ENCODE measurements around the gene STON1. TPM values are rescaled to one million over a fixed set of nuclear protein-coding genes. Genes with fewer than 3 reads are reported as not detected.
"Not testable (repeated sequence)": the region's sequence is repeated elsewhere in the genome, so short reads cannot be mapped to it uniquely, and the experiment has no call there.

Gene STON1
- total RNA-seq, 4 donors from 2014 or later, result 21.4 to 39.2 (median 27.1) TPM

DNA sequence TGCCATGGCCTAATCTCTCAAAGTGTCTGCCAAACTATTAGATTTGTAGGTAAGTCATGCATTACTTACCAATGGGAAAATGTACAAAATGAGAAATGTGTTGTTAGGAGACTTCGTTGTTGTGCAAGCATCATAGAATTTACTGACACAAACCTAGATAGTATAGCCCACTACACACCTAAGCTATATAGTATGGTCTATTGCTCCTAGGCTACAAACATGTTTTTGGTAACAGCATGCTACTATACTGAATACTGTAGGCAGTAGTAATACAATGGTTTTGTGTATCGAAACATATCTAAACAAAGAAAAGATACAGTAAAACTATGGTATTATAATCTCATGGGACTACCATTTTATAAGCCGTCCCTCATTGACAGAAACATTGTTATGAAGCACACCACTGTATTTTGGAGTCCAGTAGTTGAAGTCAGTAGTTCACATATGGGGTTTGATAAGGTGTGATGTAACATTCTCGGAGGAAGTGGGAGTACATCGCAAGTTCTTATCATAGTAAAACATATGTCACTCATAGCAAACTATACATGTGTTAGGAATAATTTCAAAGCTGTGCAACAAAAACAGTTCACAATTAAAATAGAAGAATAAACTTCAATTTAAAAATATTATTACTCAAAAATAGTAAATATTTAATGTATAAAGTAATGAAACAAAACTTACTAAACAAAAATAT is 75.7 kb downstream of the STON1 start:
- intact Hi-C loops (cut with DNase I; ENCODE audit: low total_unique reads) (no loop called here), in situ Hi-C loops (cut with MboI; ENCODE audit: low pct_ligation_motif_present in 1 of 4, low pct_unique_long_range_greater_than_20kb in 1 of 4, low sequenced_read_pairs in 3 of 4) (no loop called here)
- no peak overlapping the region for H3K4me3 ChIP-seq
- H3K27ac ChIP-seq, result no peak overlapping the region
- no peaks in the 10 kb centered on the region for H3K36me3 ChIP-seq
- WGBS, 2 donors (ENCODE audit: low coverage in 1 of 2), result 82 to 89% methylated on average over 5 of the region's 5 CpGs
- no peak for DNase-seq
- TF ChIP-seq POLR2AphosphoS5 (IDR thresholded peaks at IDR 0.05) (no peak), EP300 (IDR thresholded peaks at IDR 0.05; ENCODE audit: low read depth) (no peak), POLR2A (IDR thresholded peaks at IDR 0.05) (no peak)
- TF ChIP-seq, protein P1, sequence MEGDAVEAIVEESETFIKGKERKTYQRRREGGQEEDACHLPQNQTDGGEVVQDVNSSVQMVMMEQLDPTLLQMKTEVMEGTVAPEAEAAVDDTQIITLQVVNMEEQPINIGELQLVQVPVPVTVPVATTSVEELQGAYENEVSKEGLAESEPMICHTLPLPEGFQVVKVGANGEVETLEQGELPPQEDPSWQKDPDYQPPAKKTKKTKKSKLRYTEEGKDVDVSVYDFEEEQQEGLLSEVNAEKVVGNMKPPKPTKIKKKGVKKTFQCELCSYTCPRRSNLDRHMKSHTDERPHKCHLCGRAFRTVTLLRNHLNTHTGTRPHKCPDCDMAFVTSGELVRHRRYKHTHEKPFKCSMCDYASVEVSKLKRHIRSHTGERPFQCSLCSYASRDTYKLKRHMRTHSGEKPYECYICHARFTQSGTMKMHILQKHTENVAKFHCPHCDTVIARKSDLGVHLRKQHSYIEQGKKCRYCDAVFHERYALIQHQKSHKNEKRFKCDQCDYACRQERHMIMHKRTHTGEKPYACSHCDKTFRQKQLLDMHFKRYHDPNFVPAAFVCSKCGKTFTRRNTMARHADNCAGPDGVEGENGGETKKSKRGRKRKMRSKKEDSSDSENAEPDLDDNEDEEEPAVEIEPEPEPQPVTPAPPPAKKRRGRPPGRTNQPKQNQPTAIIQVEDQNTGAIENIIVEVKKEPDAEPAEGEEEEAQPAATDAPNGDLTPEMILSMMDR (IDR thresholded peaks at IDR 0.05), result no peak
- no peaks in the 10 kb centered on the region for H3K9me3 ChIP-seq
- no peaks in the 10 kb centered on the region for H3K27me3 ChIP-seq
- H3K4me1 ChIP-seq, result no peaks in the 10 kb centered on the region

DNA sequence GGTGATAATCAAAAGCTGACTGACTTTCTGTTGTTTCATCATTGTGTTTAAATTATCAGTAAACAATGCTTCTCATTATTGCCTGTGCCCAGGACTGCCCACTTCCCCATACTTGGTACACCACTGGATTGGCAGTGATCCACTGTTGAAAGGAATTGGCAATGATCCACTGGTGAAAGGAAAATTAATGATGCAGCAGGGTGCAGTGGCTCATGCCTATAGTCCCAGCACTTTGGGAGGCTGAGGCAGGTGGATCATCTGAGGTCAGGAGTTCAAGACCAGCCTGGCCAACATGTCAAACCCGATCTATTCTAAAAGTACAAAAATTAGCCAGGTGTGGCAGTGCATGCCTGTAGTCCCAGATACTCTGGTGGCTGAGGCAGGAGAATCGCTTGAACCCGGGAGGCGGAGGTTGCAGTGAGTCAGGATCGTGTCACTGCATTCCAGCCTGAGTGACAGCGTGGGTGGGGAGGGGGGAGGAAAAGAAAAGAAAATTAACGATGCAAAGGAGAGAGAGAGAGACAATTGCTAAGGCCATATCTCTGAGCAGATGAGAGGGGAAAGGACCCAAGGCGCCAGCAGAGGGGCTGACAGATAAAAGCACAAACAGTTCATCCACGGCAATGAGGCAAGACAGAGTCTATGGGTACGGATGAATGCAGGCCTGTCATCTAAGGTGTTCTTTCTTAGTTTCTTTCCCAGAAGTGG is 77.5 kb downstream of the STON1 start:
- Histone ChIP-seq H3K27me3 (no peaks in the 10 kb centered on the region), H3K27ac (no peak overlapping the region), H3K36me3 (no peaks in the 10 kb centered on the region), H3K4me3 (no peak overlapping the region), H3K4me1 (no peaks in the 10 kb centered on the region), H3K9me3 (no peaks in the 10 kb centered on the region)
- in situ Hi-C loops (cut with MboI; ENCODE audit: low pct_ligation_motif_present in 1 of 4, low pct_unique_long_range_greater_than_20kb in 1 of 4, low sequenced_read_pairs in 3 of 4), result no loop called here
- intact Hi-C loops (cut with DNase I; ENCODE audit: low total_unique reads), result no loop called here
- TF ChIP-seq POLR2AphosphoS5 (IDR thresholded peaks at IDR 0.05), result no peak
- TF ChIP-seq, protein P1 (IDR thresholded peaks at IDR 0.05), result no peak
- TF ChIP-seq EP300 (IDR thresholded peaks at IDR 0.05; ENCODE audit: low read depth), result no peak
- TF ChIP-seq POLR2A (IDR thresholded peaks at IDR 0.05), result no peak
- WGBS, 2 donors (ENCODE audit: low coverage in 1 of 2), result 60 to 80% methylated on average over 8 to 10 of the region's 10 CpGs
- DNase-seq, result no peak

DNA sequence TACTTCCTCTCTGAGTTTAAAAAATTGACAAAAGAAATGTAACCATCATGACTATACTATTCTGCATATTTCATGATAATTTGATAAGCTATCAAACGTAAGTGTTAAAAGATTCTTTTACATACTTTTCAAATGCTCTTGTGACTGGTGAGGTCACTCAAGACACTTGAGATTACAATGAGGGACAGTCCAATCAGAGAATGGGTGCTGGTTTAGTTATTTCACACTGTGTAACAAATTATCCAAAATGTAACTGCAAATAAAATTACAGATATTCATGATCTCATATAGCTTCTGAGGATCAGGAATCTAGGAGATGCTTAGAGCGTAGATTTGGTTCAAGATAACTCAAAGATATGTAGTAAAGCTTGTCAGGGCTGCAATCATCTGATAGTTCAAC is 83.3 kb downstream of the STON1 start:
- 73 to 83% methylated on average over 1 to 2 of the region's 2 CpGs for WGBS, 2 donors (ENCODE audit: low coverage in 1 of 2)
- no peak overlapping the region for H3K4me3 ChIP-seq
- H3K4me1 ChIP-seq, result no peaks in the 10 kb centered on the region
- no peaks in the 10 kb centered on the region for H3K27me3 ChIP-seq
- in situ Hi-C loops (cut with MboI; ENCODE audit: low pct_ligation_motif_present in 1 of 4, low pct_unique_long_range_greater_than_20kb in 1 of 4, low sequenced_read_pairs in 3 of 4) (no loop called here), intact Hi-C loops (cut with DNase I; ENCODE audit: low total_unique reads) (no loop called here)
- no peaks in the 10 kb centered on the region for H3K9me3 ChIP-seq
- TF ChIP-seq EP300 (IDR thresholded peaks at IDR 0.05; ENCODE audit: low read depth) (no peak), POLR2A (IDR thresholded peaks at IDR 0.05) (no peak), POLR2AphosphoS5 (IDR thresholded peaks at IDR 0.05) (no peak)
- TF ChIP-seq, protein P1 (IDR thresholded peaks at IDR 0.05), result no peak
- H3K27ac ChIP-seq, result no peak overlapping the region
- DNase-seq, result no peak
- no peaks in the 10 kb centered on the region for H3K36me3 ChIP-seq

DNA sequence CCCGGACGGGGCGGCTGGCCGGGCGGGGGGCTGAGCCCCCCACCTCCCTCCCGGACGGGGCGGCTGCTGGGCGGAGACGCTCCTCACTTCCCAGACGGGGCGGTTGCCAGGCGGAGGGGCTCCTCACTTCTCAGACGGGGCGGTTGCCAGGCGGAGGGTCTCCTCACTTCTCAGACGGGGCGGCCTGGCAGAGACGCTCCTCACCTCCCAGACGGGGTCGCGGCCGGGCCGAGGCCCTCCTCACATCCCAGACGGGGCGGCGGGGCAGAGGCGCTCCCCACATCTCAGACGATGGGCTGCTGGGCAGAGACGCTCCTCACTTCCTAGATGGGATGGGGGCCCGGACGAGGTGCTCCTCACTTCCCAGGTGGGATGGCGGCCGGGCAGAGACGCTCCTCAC is 84.6 kb downstream of the STON1 start:
- H3K36me3 ChIP-seq; H3K9me3 ChIP-seq; DNase-seq; H3K27ac ChIP-seq; H3K27me3 ChIP-seq; intact Hi-C loops (cut with DNase I; ENCODE audit: low total_unique reads); H3K4me3 ChIP-seq; H3K4me1 ChIP-seq; in situ Hi-C loops (cut with MboI; ENCODE audit: low pct_ligation_motif_present in 1 of 4, low pct_unique_long_range_greater_than_20kb in 1 of 4, low sequenced_read_pairs in 3 of 4): not testable (repeated sequence)
- 100% methylated on average over 2 of the region's 35 CpGs; no CpG with 5 or more reads in 1 of the 2 donors for WGBS, 2 donors (ENCODE audit: low coverage in 1 of 2)

Data from transverse colon (tissue), 4 donors.